NCI-H2081 treated with DMSO at 0.1 percent for 48 hours (cell line): ENCODE results near the gene PSMD14.

Experiments used
- DNase-seq: peaks from one replicate; lab custom pipeline; 2025; lab: John Stamatoyannopoulos, UW

The PSMD14 gene

DNA sequence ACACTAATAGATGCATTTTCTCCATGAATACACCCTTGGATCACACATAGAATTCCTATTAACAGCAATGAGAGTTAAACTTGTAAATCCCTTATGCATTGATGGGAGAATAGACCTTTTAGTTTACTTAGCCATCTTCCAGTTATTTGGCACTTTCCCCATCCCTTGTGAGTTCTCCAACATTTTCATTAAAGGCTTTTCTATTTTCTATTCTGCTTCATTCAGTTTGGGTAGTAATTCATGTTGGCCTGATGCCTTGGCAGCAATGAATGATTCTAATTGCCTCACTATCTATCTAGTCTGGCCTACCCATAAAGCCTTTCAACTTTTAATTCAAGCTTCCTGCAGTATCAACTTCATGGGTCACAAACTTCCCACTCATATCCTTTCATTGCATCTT lies 140.2 kb downstream of the PSMD14 start:
- DNase-seq: no peak
